Neuronal stem cell (in vitro differentiated cells): ENCODE results near the gene CDK8.
A peak's percentile ranks its signal among the peaks of the same experiment; 100 is the strongest.

Source experiments
- DNase-seq: peaks from one replicate; pipeline ENCODE4 v3.0.0-alpha.2; 2013; ENCODE audit warnings: low spot score
- H2AFZ ChIP-seq: one replicate; pipeline ENCODE4 v1.6.1; 2013; ENCODE audit warnings: mild to moderate bottlenecking, low read length, inconsistent platforms
- H2AK5ac ChIP-seq: 2 replicates; pipeline ENCODE4 v1.6.1; 2013; ENCODE audit warnings: low read depth, mild to moderate bottlenecking, inconsistent platforms, low read length, moderate library complexity, mixed read lengths
- H2BK120ac ChIP-seq: 2 replicates; pipeline ENCODE4 v1.6.1; 2013; ENCODE audit warnings: low read depth, mild to moderate bottlenecking, inconsistent platforms, low read length, moderate library complexity, mixed read lengths
- H2BK12ac ChIP-seq: one replicate; pipeline ENCODE4 v1.6.1; 2013; ENCODE audit warnings: low read length, inconsistent platforms
- H2BK15ac ChIP-seq: 2 replicates; pipeline ENCODE4 v1.6.1; 2013; ENCODE audit warnings: mild to moderate bottlenecking, low read length, inconsistent platforms, mixed read lengths
- H2BK5ac ChIP-seq: one replicate; pipeline ENCODE4 v1.6.1; 2013; ENCODE audit warnings: inconsistent platforms, mild to moderate bottlenecking, low read length, moderate library complexity
- H3K14ac ChIP-seq: one replicate; pipeline ENCODE4 v1.6.1; 2013; ENCODE audit warnings: low read length, inconsistent platforms
- H3K18ac ChIP-seq: 2 replicates; pipeline ENCODE4 v1.6.1; 2013; ENCODE audit warnings: low read length, inconsistent platforms
- H3K23ac ChIP-seq: 2 replicates; pipeline ENCODE4 v1.6.1; 2013; ENCODE audit warnings: low read depth, mild to moderate bottlenecking, mixed read lengths, low read length, inconsistent platforms; ENCODE audit not compliant: poor library complexity
- H3K27ac ChIP-seq: replicated peaks from 3 replicates; pipeline ENCODE4 v1.5.1; 2013; ENCODE audit warnings: low read length, inconsistent platforms
- H3K27me3 ChIP-seq, 3 experiments: 2 replicates each; pipeline ENCODE4 v1.6.1; 2013; ENCODE audit warnings: low read length in 3 of 3, mild to moderate bottlenecking in 2 of 3, inconsistent platforms in 1 of 3, low read depth in 1 of 3, mixed read lengths in 1 of 3, moderate library complexity in 1 of 3; ENCODE audit not compliant: control insufficient read depth in 3 of 3, insufficient read depth in 3 of 3
- H3K36me3 ChIP-seq, 2 donors: replicated peaks in 1 of 2; 2 replicates each; pipeline ENCODE4 v1.6.1; 2013; ENCODE audit warnings: low read length in 2 of 2; ENCODE audit not compliant: control insufficient read depth in 2 of 2, insufficient read depth in 2 of 2
- H3K4ac ChIP-seq: 2 replicates; pipeline ENCODE4 v1.6.1; 2013; ENCODE audit warnings: inconsistent platforms, mild to moderate bottlenecking, low read length, moderate library complexity
- H3K4me1 ChIP-seq, 2 donors: 1 replicate in 1 of 2; 2 replicates in 1 of 2; pipeline ENCODE4 v1.6.1; 2013; ENCODE audit warnings: low read length in 2 of 2, low read depth in 1 of 2; ENCODE audit not compliant: control insufficient read depth in 2 of 2, insufficient read depth in 1 of 2
- H3K4me2 ChIP-seq: one replicate; pipeline ENCODE4 v1.6.1; 2013; ENCODE audit warnings: mild to moderate bottlenecking, low read length, inconsistent platforms; ENCODE audit not compliant: insufficient read depth, poor library complexity, severe bottlenecking
- H3K4me3 ChIP-seq, 2 donors: 2 replicates each; pipeline ENCODE4 v1.5.1; 2013; ENCODE audit warnings: low read length in 2 of 2, mild to moderate bottlenecking in 2 of 2, inconsistent platforms in 1 of 2, moderate library complexity in 1 of 2
- H3K79me1 ChIP-seq: one replicate; pipeline ENCODE4 v1.6.1; 2013; ENCODE audit warnings: low read depth, mild to moderate bottlenecking, inconsistent platforms, low read length, moderate library complexity
- H3K9ac ChIP-seq: one replicate; pipeline ENCODE4 v1.6.1; 2013; ENCODE audit warnings: mild to moderate bottlenecking, low read depth, low read length, inconsistent platforms; ENCODE audit not compliant: poor library complexity
- H3K9me3 ChIP-seq, 2 donors: replicated peaks in 1 of 2; 2 replicates each; pipeline versions ENCODE3 to v1.6.1; 2013; ENCODE audit warnings: low read length in 2 of 2, mild to moderate bottlenecking in 2 of 2, inconsistent platforms in 1 of 2, low read depth in 1 of 2, mixed read lengths in 1 of 2, moderate library complexity in 1 of 2; ENCODE audit not compliant: control insufficient read depth in 2 of 2, insufficient read depth in 1 of 2
- H4K8ac ChIP-seq: one replicate; pipeline ENCODE4 v1.6.1; 2013; ENCODE audit warnings: low read depth, mild to moderate bottlenecking, inconsistent platforms, low read length, moderate library complexity
- H4K91ac ChIP-seq: one replicate; pipeline ENCODE4 v1.6.1; 2013; ENCODE audit warnings: low read length, low read depth, mild to moderate bottlenecking, inconsistent platforms; ENCODE audit not compliant: poor library complexity
- WGBS, 2 donors: extraction: QIAGEN DNeasy Blood & Tissue Kit; methylation state at CpG; one replicate each; pipeline ENCODE4 v1.1.7; 2013; ENCODE audit warnings: missing lambda C conversion rate in 2 of 2, mixed read lengths in 1 of 2; ENCODE audit not compliant: insufficient read length in 2 of 2, insufficient replicate concordance in 1 of 2; ENCODE audit errors: extremely low coverage in 2 of 2; 5-methylcytosine and 5-hydroxymethylcytosine counted together

The CDK8 gene

DNA sequence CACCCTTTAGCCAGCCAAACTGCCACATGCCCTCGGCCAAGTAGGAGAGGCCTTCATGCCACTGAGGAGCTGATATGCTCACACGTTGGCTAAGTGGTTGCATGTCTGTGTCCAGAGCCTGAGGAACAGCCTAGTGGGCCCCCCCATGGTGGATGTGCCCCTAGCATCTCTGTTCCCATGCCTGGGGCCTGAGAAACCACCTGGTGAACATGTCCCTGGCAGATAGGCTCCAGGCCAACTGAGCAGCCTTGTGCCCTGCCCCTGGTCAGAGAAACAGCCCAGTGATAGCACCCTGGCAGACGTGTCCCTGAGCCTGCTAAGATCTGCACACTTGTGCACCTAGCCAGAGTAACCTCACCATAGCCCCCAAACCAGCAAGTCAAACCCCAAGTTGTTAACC, 181.7 kb downstream of the CDK8 start:
- H3K9me3 ChIP-seq: peaks cover 6 to 9% of the 10 kb centered on the region in 2 donors

DNA sequence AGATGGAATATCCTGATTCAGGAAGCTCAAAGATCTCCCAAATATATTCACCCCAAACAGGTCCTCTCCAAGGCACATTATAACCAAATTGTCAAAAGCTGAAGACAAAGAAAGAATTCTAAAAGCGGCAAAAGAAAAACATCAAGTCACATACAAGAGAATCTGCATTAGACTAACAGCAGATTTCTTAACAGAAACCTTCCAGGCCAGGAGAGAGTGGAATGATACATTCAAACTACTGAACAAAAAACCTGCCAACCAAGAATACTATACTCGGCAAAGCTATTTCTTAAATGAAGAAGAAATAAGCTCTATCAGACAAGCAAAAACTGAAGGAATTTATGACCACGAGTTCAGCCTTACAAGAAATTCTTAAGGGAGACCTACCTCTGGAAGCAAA, 183.0 kb downstream of the CDK8 start:
- Histone ChIP-seq H3K23ac (no peak overlapping the region), H2AFZ (no peak overlapping the region), H3K9ac (no peak overlapping the region), H3K18ac (no peak overlapping the region), H4K91ac (no peak overlapping the region), H3K9me3 (peaks cover 6 to 9% of the 10 kb centered on the region in 2 donors), H3K36me3 (no peaks in the 10 kb centered on the region), H3K4me2 (no peak overlapping the region), H3K4ac (no peak overlapping the region), H2BK12ac (no peak overlapping the region), H2BK120ac (no peak overlapping the region), H3K4me1 (no peaks in the 10 kb centered on the region), H3K4me3 (no peak overlapping the region), H4K8ac (no peak overlapping the region), H2AK5ac (no peak overlapping the region), H2BK15ac (no peak overlapping the region), H3K27ac (no peak overlapping the region), H3K14ac (no peak overlapping the region), H3K27me3 (no peaks in the 10 kb centered on the region), H3K79me1 (no peaks in the 10 kb centered on the region), H2BK5ac (no peak overlapping the region)
- no peak for DNase-seq
- no CpG with 5 or more reads among the region's 3 CpGs for WGBS, 2 donors

More for the DNA sequence above, 181.7 kb downstream of the CDK8 start:
- H2BK12ac ChIP-seq: no peak overlapping the region
- H2BK15ac ChIP-seq: no peak overlapping the region
- H4K8ac ChIP-seq: no peak overlapping the region
- H3K36me3 ChIP-seq: no peaks in the 10 kb centered on the region
- no peak overlapping the region for H3K4me2 ChIP-seq
- no peak overlapping the region for H3K27ac ChIP-seq
- H3K9ac ChIP-seq: no peak overlapping the region
- no peaks in the 10 kb centered on the region for H3K27me3 ChIP-seq
- no peak for DNase-seq
- H3K23ac ChIP-seq: no peak overlapping the region
- H2BK120ac ChIP-seq: no peak overlapping the region
- H3K79me1 ChIP-seq: no peaks in the 10 kb centered on the region
- no peak overlapping the region for H3K4ac ChIP-seq
- no peak overlapping the region for H3K4me3 ChIP-seq
- peak overlapping the region; percentile 57 for H3K14ac ChIP-seq
- peaks cover 0 to 2% of the 10 kb centered on the region in 2 donors for H3K4me1 ChIP-seq
- H2AK5ac ChIP-seq: no peak overlapping the region
- no peak overlapping the region for H2AFZ ChIP-seq
- no peak overlapping the region for H2BK5ac ChIP-seq
- WGBS, 2 donors: no CpG with 5 or more reads among the region's 3 CpGs
- no peak overlapping the region for H4K91ac ChIP-seq
- H3K18ac ChIP-seq: no peak overlapping the region

DNA sequence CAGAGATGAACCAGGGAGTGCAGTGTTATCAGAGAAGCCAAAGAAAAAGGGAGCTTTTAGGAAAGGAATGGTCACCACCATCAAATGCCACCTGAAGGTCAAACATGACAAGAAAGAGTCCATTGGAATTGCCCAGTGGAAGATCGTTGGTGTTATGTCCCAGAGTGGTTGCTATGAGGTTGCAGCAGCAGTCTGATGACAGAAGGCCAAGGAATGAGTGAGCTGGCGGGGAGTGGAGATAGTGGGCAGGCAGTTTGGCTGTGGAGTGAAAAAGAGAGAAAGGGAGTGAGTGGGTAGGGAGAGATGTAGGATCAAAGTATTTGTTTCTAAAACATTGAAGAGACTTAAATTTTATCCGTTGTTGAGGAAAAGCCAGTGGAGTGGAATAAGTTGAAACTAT, 186.2 kb downstream of the CDK8 start:
- Histone ChIP-seq H3K18ac (no peak overlapping the region), H3K27me3 (no peaks in the 10 kb centered on the region), H4K8ac (no peak overlapping the region), H3K4ac (no peak overlapping the region), H3K9ac (no peak overlapping the region), H3K14ac (no peak overlapping the region), H2AK5ac (no peak overlapping the region), H3K4me3 (no peak overlapping the region), H2BK15ac (no peak overlapping the region), H3K23ac (no peak overlapping the region), H2BK120ac (no peak overlapping the region), H2AFZ (no peak overlapping the region), H3K9me3 (peaks cover 6 to 9% of the 10 kb centered on the region in 2 donors), H3K36me3 (no peaks in the 10 kb centered on the region), H2BK12ac (no peak overlapping the region), H2BK5ac (no peak overlapping the region), H3K79me1 (no peaks in the 10 kb centered on the region), H3K4me1 (no peaks in the 10 kb centered on the region), H3K4me2 (no peak overlapping the region), H4K91ac (no peak overlapping the region), H3K27ac (no peak overlapping the region)
- no CpG with 5 or more reads among the region's 3 CpGs for WGBS, 2 donors
- DNase-seq: no peak

GRCh38 chr13:26441476-26441875, 187.5 kb downstream of the CDK8 start:
- Histone ChIP-seq H3K79me1 (no peaks in the 10 kb centered on the region), H2BK120ac (no peak overlapping the region), H3K4ac (no peak overlapping the region), H3K4me3 (no peak overlapping the region), H3K14ac (no peak overlapping the region), H2BK5ac (no peak overlapping the region), H3K27me3 (no peaks in the 10 kb centered on the region), H3K36me3 (no peaks in the 10 kb centered on the region), H2AFZ (no peak overlapping the region), H2AK5ac (no peak overlapping the region), H3K9me3 (peaks cover 0 to 4% of the 10 kb centered on the region in 2 donors), H2BK15ac (no peak overlapping the region), H4K8ac (no peak overlapping the region), H3K9ac (no peak overlapping the region), H2BK12ac (no peak overlapping the region), H3K4me1 (no peaks in the 10 kb centered on the region), H3K4me2 (no peak overlapping the region), H4K91ac (no peak overlapping the region), H3K27ac (no peak overlapping the region), H3K23ac (no peak overlapping the region), H3K18ac (no peak overlapping the region)
- WGBS, 2 donors: no CpG with 5 or more reads among the region's 8 CpGs
- no peak for DNase-seq
